Measurements from ENCODE around the gene FILIP1.

Gene FILIP1

GRCh38 chr6:75505424-75505823, 11.8 kb upstream of the FILIP1 start:
- ChIA-PET POLR2A (ENCODE audit: low non-redundant PET) (no interaction called here), CTCF (interaction anchor here (0.6 kb wide), 1 partner anchor 936 kb away, joined by 4 read pairs; no protein-coding TSS in a partner anchor)
- no peak for TF ChIP-seq CTCF (conservative IDR thresholded peaks at IDR 0.05; ENCODE audit: low read depth)
- no peak overlapping the region for H3K27ac ChIP-seq
- no peak for DNase-seq (ENCODE audit: low spot score)

- no peak overlapping the region for H3K27ac ChIP-seq
- CTCF ChIA-PET, result interaction anchor here (0.6 kb wide), 1 partner anchor 167 kb away, joined by 3 read pairs; no protein-coding TSS in a partner anchor
- no peak for TF ChIP-seq CTCF (conservative IDR thresholded peaks at IDR 0.05; ENCODE audit: low read depth)
- DNase-seq (ENCODE audit: low spot score), result no peak
- POLR2A ChIA-PET (ENCODE audit: low non-redundant PET), result no interaction called here
These were observed 11.0 kb upstream of the FILIP1 start for GRCh38 chr6:75504465-75505222.

GRCh38 chr6:75503291-75503690, 9.7 kb upstream of the FILIP1 start:
- DNase-seq (ENCODE audit: low spot score), result no peak
- ChIA-PET CTCF (interaction anchor here (0.5 kb wide), 1 partner anchor 1280 kb away, joined by 3 read pairs; no protein-coding TSS in a partner anchor), POLR2A (ENCODE audit: low non-redundant PET) (no interaction called here)
- no peak overlapping the region for H3K27ac ChIP-seq
- no peak for TF ChIP-seq CTCF (conservative IDR thresholded peaks at IDR 0.05; ENCODE audit: low read depth)

GRCh38 chr6:75502884-75503283, 9.3 kb upstream of the FILIP1 start:
- no peak for TF ChIP-seq CTCF (conservative IDR thresholded peaks at IDR 0.05; ENCODE audit: low read depth)
- POLR2A ChIA-PET (ENCODE audit: low non-redundant PET), result no interaction called here
- H3K27ac ChIP-seq, result no peak overlapping the region
- no peak for DNase-seq (ENCODE audit: low spot score)
- CTCF ChIA-PET, result interaction anchor here (0.5 kb wide), 1 partner anchor 1281 kb away, joined by 3 read pairs; no protein-coding TSS in a partner anchor

- TF ChIP-seq CTCF (conservative IDR thresholded peaks at IDR 0.05; ENCODE audit: low read depth), result no peak
- DNase-seq (ENCODE audit: low spot score), result no peak
- ChIA-PET POLR2A (ENCODE audit: low non-redundant PET) (no interaction called here), CTCF (no interaction called here)
- no peak overlapping the region for H3K27ac ChIP-seq
These were observed 8.2 kb upstream of the FILIP1 start for GRCh38 chr6:75501756-75502155.

- POLR2A ChIA-PET (ENCODE audit: low non-redundant PET), result no interaction called here
- no peak for DNase-seq (ENCODE audit: low spot score)
- CTCF ChIA-PET, result no interaction called here
- H3K27ac ChIP-seq, result no peak overlapping the region
- no peak for TF ChIP-seq CTCF (conservative IDR thresholded peaks at IDR 0.05; ENCODE audit: low read depth)
These were observed 6.0 kb upstream of the FILIP1 start for GRCh38 chr6:75499640-75500039.

Data from RWPE1 (cell line).